Astrocyte (in vitro differentiated cells and primary cell): ENCODE measurements around the gene CLMN.

Experiments
- CTCF ChIP-seq: IDR thresholded peaks from 2 replicates; pipeline ENCODE4 v1.5.1; 2011; ENCODE audit warnings: low read depth, mild to moderate bottlenecking, inconsistent platforms, low read length, moderate library complexity; ENCODE audit not compliant: insufficient read depth
- EZH2 ChIP-seq: IDR thresholded peaks from 2 replicates; pipeline ENCODE4 v1.6.1; 2012; ENCODE audit warnings: mild to moderate bottlenecking, low read length, inconsistent platforms; ENCODE audit not compliant: insufficient read depth

DNA sequence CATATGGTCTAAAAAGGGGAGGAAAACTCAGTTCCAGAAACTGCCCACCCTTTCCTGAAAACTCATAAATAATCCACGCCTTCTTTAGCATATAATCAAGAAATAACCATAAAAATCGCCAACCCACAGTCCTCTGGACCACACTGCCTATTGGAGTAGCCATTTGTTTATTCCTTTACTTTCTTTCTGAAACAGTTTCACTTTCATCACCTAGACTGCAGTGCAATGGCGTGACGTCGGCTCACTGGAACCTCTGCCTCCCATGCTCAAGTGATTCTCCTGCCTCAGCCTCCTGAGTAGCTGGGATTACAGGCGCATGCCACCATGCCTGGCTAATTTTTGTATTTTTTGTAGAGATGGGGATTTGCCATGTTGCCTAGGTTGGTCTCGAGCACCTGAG lies 44.2 kb downstream of the CLMN start:
- no peak for TF ChIP-seq CTCF
- TF ChIP-seq EZH2: no peak
